Measurements from ENCODE around the gene ERMN.

The ERMN gene

GRCh38 chr2:157303612-157304011 is 22.0 kb downstream of the ERMN start:
- TF ChIP-seq POU2F2 (IDR thresholded peaks at IDR 0.05; ENCODE audit: low read depth, low read length), result no peak
- TF ChIP-seq POLR2AphosphoS5 (IDR thresholded peaks at IDR 0.05; ENCODE audit: low read depth, low read length), result no peak
- no peak for TF ChIP-seq SPI1 (IDR thresholded peaks at IDR 0.05; ENCODE audit: low read depth, low read length)
- no peak for TF ChIP-seq TAF1 (IDR thresholded peaks at IDR 0.05; ENCODE audit: low read depth, low read length)
- no peak for TF ChIP-seq PAX5 (IDR thresholded peaks at IDR 0.05; ENCODE audit: insufficient read depth, low read length, severe bottlenecking)
- no peak for TF ChIP-seq POLR2A (IDR thresholded peaks at IDR 0.05; ENCODE audit: low read depth, low read length)
- DNase-seq (ENCODE audit: insufficient read length, low spot score) (no peak), FAIRE-seq (no peak)

GRCh38 chr2:157302492-157303099 is 23.0 kb downstream of the ERMN start:
- no peak for DNase-seq (ENCODE audit: insufficient read length, low spot score)
- TF ChIP-seq POU2F2 (IDR thresholded peaks at IDR 0.05; ENCODE audit: low read depth, low read length), result no peak
- no peak for TF ChIP-seq POLR2AphosphoS5 (IDR thresholded peaks at IDR 0.05; ENCODE audit: low read depth, low read length)
- peak; percentile 56 for FAIRE-seq

- TF ChIP-seq TAF1 (IDR thresholded peaks at IDR 0.05; ENCODE audit: low read depth, low read length) (no peak), POLR2AphosphoS5 (IDR thresholded peaks at IDR 0.05; ENCODE audit: low read depth, low read length) (no peak), POU2F2 (IDR thresholded peaks at IDR 0.05; ENCODE audit: low read depth, low read length) (no peak), PAX5 (IDR thresholded peaks at IDR 0.05; ENCODE audit: insufficient read depth, low read length, severe bottlenecking) (no peak), POLR2A (IDR thresholded peaks at IDR 0.05; ENCODE audit: low read depth, low read length) (no peak), SPI1 (IDR thresholded peaks at IDR 0.05; ENCODE audit: low read depth, low read length) (no peak)
- no peak for FAIRE-seq
- no peak for DNase-seq (ENCODE audit: insufficient read length, low spot score)
Observed at GRCh38 chr2:157301307-157301706, 24.3 kb downstream of the ERMN start.

GRCh38 chr2:157296958-157297357 is 28.7 kb downstream of the ERMN start:
- FAIRE-seq (no peak), DNase-seq (ENCODE audit: insufficient read length, low spot score) (no peak)
- TF ChIP-seq SPI1 (IDR thresholded peaks at IDR 0.05; ENCODE audit: low read depth, low read length) (no peak), POLR2A (IDR thresholded peaks at IDR 0.05; ENCODE audit: low read depth, low read length) (no peak), PAX5 (IDR thresholded peaks at IDR 0.05; ENCODE audit: insufficient read depth, low read length, severe bottlenecking) (no peak), POLR2AphosphoS5 (IDR thresholded peaks at IDR 0.05; ENCODE audit: low read depth, low read length) (no peak), TAF1 (IDR thresholded peaks at IDR 0.05; ENCODE audit: low read depth, low read length) (no peak), POU2F2 (IDR thresholded peaks at IDR 0.05; ENCODE audit: low read depth, low read length) (no peak)

- FAIRE-seq (no peak), DNase-seq (ENCODE audit: insufficient read length, low spot score) (no peak)
- TF ChIP-seq PAX5 (IDR thresholded peaks at IDR 0.05; ENCODE audit: insufficient read depth, low read length, severe bottlenecking) (no peak), TAF1 (IDR thresholded peaks at IDR 0.05; ENCODE audit: low read depth, low read length) (no peak), POLR2A (IDR thresholded peaks at IDR 0.05; ENCODE audit: low read depth, low read length) (no peak), POU2F2 (IDR thresholded peaks at IDR 0.05; ENCODE audit: low read depth, low read length) (no peak), POLR2AphosphoS5 (IDR thresholded peaks at IDR 0.05; ENCODE audit: low read depth, low read length) (no peak), SPI1 (IDR thresholded peaks at IDR 0.05; ENCODE audit: low read depth, low read length) (no peak)
Observed at GRCh38 chr2:157296490-157296889, 29.1 kb downstream of the ERMN start.

- TF ChIP-seq PAX5 (IDR thresholded peaks at IDR 0.05; ENCODE audit: insufficient read depth, low read length, severe bottlenecking), result no peak
- no peak for TF ChIP-seq SPI1 (IDR thresholded peaks at IDR 0.05; ENCODE audit: low read depth, low read length)
- TF ChIP-seq POLR2A (IDR thresholded peaks at IDR 0.05; ENCODE audit: low read depth, low read length), result no peak
- no peak for DNase-seq (ENCODE audit: insufficient read length, low spot score)
- FAIRE-seq, result no peak
Observed at GRCh38 chr2:157292853-157293252, 32.8 kb downstream of the ERMN start.

- FAIRE-seq, result no peak
- TF ChIP-seq SPI1 (IDR thresholded peaks at IDR 0.05; ENCODE audit: low read depth, low read length) (no peak), POLR2A (IDR thresholded peaks at IDR 0.05; ENCODE audit: low read depth, low read length) (no peak), POLR2AphosphoS5 (IDR thresholded peaks at IDR 0.05; ENCODE audit: low read depth, low read length) (no peak), PAX5 (IDR thresholded peaks at IDR 0.05; ENCODE audit: insufficient read depth, low read length, severe bottlenecking) (no peak), POU2F2 (IDR thresholded peaks at IDR 0.05; ENCODE audit: low read depth, low read length) (no peak), TAF1 (IDR thresholded peaks at IDR 0.05; ENCODE audit: low read depth, low read length) (no peak)
- DNase-seq (ENCODE audit: insufficient read length, low spot score), result no peak
Observed at GRCh38 chr2:157291018-157291417, 34.6 kb downstream of the ERMN start.

- no peak for TF ChIP-seq PAX5 (IDR thresholded peaks at IDR 0.05; ENCODE audit: insufficient read depth, low read length, severe bottlenecking)
- TF ChIP-seq POU2F2 (IDR thresholded peaks at IDR 0.05; ENCODE audit: low read depth, low read length), result no peak
- TF ChIP-seq SPI1 (IDR thresholded peaks at IDR 0.05; ENCODE audit: low read depth, low read length), result no peak
- no peak for TF ChIP-seq POLR2A (IDR thresholded peaks at IDR 0.05; ENCODE audit: low read depth, low read length)
- TF ChIP-seq TAF1 (IDR thresholded peaks at IDR 0.05; ENCODE audit: low read depth, low read length), result no peak
- no peak for TF ChIP-seq POLR2AphosphoS5 (IDR thresholded peaks at IDR 0.05; ENCODE audit: low read depth, low read length)
- DNase-seq (ENCODE audit: insufficient read length, low spot score), result no peak
- no peak for FAIRE-seq
Observed at GRCh38 chr2:157290525-157290924, 35.1 kb downstream of the ERMN start.

- TF ChIP-seq SPI1 (IDR thresholded peaks at IDR 0.05; ENCODE audit: low read depth, low read length) (no peak), TAF1 (IDR thresholded peaks at IDR 0.05; ENCODE audit: low read depth, low read length) (no peak), POU2F2 (IDR thresholded peaks at IDR 0.05; ENCODE audit: low read depth, low read length) (no peak), PAX5 (IDR thresholded peaks at IDR 0.05; ENCODE audit: insufficient read depth, low read length, severe bottlenecking) (no peak), POLR2A (IDR thresholded peaks at IDR 0.05; ENCODE audit: low read depth, low read length) (no peak), POLR2AphosphoS5 (IDR thresholded peaks at IDR 0.05; ENCODE audit: low read depth, low read length) (no peak)
- FAIRE-seq (no peak), DNase-seq (ENCODE audit: insufficient read length, low spot score) (no peak)
Observed at GRCh38 chr2:157287160-157287559, 38.5 kb downstream of the ERMN start.

- FAIRE-seq, result no peak
- TF ChIP-seq POLR2AphosphoS5 (IDR thresholded peaks at IDR 0.05; ENCODE audit: low read depth, low read length) (no peak), POLR2A (IDR thresholded peaks at IDR 0.05; ENCODE audit: low read depth, low read length) (no peak), TAF1 (IDR thresholded peaks at IDR 0.05; ENCODE audit: low read depth, low read length) (no peak), SPI1 (IDR thresholded peaks at IDR 0.05; ENCODE audit: low read depth, low read length) (no peak), POU2F2 (IDR thresholded peaks at IDR 0.05; ENCODE audit: low read depth, low read length) (no peak)
- DNase-seq (ENCODE audit: insufficient read length, low spot score), result no peak
Observed at GRCh38 chr2:157283468-157283867, 42.2 kb downstream of the ERMN start.

Measured in GM12891 (cell line).